ENCODE results near the gene ZNRD2. TPM values are rescaled to one million over a fixed set of nuclear protein-coding genes. Genes with fewer than 3 reads are reported as not detected.

Gene ZNRD2
- total RNA-seq, 1 experiment from 2014 or later, result 66.8 TPM

DNA sequence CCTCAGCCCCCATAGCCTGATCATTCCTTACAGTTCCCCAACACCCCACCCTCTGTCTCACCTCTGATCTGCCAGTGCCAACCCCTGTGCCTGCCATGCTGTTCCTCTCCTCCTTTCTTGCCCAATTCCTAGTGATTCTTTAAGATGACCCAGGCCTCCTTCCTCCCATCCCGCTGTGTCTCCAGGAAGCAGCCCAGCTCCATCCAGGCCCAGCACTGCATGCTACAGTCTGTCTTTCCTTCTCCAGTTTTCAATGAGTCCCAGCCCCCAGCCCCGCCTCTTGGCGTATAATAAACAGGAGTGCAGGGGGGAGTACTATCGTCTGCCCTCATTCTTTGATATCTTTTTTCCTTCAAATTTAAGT lies 24.4 kb upstream of the ZNRD2 start:
- intact Hi-C loops (cut with micrococcal nuclease), result no loop called here
- no peak overlapping the region for H3K4me3 ChIP-seq (replicated peaks in 1 of 2; ENCODE audit: low read depth in 1 of 2, low read length in 2 of 2)
- CTCF ChIA-PET, result no interaction called here

More for the DNA sequence above, 24.4 kb upstream of the ZNRD2 start:
- H3K9me3 ChIP-seq (ENCODE audit: control insufficient read depth in 1 of 2, insufficient read depth in 1 of 2, low read depth in 1 of 2, low read length in 2 of 2), result no peaks in the 10 kb centered on the region
- no peaks in the 10 kb centered on the region for H3K9me2 ChIP-seq (ENCODE audit: insufficient read depth)
- H3K36me3 ChIP-seq (ENCODE audit: control insufficient read depth in 1 of 2, insufficient read depth in 2 of 2, low read length in 2 of 2), result peaks cover 5 to 15% of the 10 kb centered on the region in 2 experiments
- ATAC-seq, result no peak
- no TSS peak for BruUV-seq (replicated peaks)
- H3K27ac ChIP-seq (ENCODE audit: low read depth, low read length), result no peak overlapping the region; the same call in 1 of the 2 replicates
- ChIA-PET RAD21 (ENCODE audit: low non-redundant PET in 1 of 2, low total read pairs in 2 of 2, uncharacterized antibody in 2 of 2, unreplicated experiment in 2 of 2) (interaction anchor here in 1 of 2 experiments (1.5 kb wide), 1 partner anchor 24 kb away, joined by 4 read pairs; the partner anchor contains the start of gene ZNRD2), POLR2A (no interaction called here)
- no peaks in the 10 kb centered on the region for H3K27me3 ChIP-seq (ENCODE audit: insufficient read depth, low read length)
- H3K4me2 ChIP-seq (ENCODE audit: low read length), result peak overlapping the region; percentile 64
- H2AFZ ChIP-seq (ENCODE audit: low read depth, low read length, poor library complexity, severe bottlenecking), result no peak overlapping the region
- no peaks in the 10 kb centered on the region for H4K20me1 ChIP-seq (ENCODE audit: insufficient read depth)
- H3K9ac ChIP-seq (ENCODE audit: low read length), result no peak overlapping the region
- DNase-seq (ENCODE audit: low read depth, low spot score), result no peak
- H3K4me1 ChIP-seq (ENCODE audit: control insufficient read depth in 1 of 2, insufficient read depth in 2 of 2, low read length in 2 of 2), result peaks cover 18 to 27% of the 10 kb centered on the region in 2 experiments
- TF ChIP-seq, protein P1, sequence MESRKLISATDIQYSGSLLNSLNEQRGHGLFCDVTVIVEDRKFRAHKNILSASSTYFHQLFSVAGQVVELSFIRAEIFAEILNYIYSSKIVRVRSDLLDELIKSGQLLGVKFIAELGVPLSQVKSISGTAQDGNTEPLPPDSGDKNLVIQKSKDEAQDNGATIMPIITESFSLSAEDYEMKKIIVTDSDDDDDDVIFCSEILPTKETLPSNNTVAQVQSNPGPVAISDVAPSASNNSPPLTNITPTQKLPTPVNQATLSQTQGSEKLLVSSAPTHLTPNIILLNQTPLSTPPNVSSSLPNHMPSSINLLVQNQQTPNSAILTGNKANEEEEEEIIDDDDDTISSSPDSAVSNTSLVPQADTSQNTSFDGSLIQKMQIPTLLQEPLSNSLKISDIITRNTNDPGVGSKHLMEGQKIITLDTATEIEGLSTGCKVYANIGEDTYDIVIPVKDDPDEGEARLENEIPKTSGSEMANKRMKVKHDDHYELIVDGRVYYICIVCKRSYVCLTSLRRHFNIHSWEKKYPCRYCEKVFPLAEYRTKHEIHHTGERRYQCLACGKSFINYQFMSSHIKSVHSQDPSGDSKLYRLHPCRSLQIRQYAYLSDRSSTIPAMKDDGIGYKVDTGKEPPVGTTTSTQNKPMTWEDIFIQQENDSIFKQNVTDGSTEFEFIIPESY (IDR thresholded peaks at IDR 0.05; ENCODE audit: extremely low read depth, insufficient replicate concordance, low read length), result no peak
- no peak for TF ChIP-seq YY1 (IDR thresholded peaks at IDR 0.05; ENCODE audit: extremely low read depth, insufficient replicate concordance, low read depth, low read length)
- TF ChIP-seq, protein P2, sequence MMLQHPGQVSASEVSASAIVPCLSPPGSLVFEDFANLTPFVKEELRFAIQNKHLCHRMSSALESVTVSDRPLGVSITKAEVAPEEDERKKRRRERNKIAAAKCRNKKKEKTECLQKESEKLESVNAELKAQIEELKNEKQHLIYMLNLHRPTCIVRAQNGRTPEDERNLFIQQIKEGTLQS (IDR thresholded peaks at IDR 0.05), result no peak
- no peak for TF ChIP-seq REST (IDR thresholded peaks at IDR 0.05; ENCODE audit: low read depth)
- TF ChIP-seq SRF (IDR thresholded peaks at IDR 0.05; ENCODE audit: low read depth), result no peak
- TF ChIP-seq POLR2A (IDR thresholded peaks at IDR 0.05; ENCODE audit: borderline replicate concordance, extremely low read depth, insufficient read depth, insufficient read length), result no peak
- TF ChIP-seq ZFX (IDR thresholded peaks at IDR 0.05), result no peak
- TF ChIP-seq, protein P3, sequence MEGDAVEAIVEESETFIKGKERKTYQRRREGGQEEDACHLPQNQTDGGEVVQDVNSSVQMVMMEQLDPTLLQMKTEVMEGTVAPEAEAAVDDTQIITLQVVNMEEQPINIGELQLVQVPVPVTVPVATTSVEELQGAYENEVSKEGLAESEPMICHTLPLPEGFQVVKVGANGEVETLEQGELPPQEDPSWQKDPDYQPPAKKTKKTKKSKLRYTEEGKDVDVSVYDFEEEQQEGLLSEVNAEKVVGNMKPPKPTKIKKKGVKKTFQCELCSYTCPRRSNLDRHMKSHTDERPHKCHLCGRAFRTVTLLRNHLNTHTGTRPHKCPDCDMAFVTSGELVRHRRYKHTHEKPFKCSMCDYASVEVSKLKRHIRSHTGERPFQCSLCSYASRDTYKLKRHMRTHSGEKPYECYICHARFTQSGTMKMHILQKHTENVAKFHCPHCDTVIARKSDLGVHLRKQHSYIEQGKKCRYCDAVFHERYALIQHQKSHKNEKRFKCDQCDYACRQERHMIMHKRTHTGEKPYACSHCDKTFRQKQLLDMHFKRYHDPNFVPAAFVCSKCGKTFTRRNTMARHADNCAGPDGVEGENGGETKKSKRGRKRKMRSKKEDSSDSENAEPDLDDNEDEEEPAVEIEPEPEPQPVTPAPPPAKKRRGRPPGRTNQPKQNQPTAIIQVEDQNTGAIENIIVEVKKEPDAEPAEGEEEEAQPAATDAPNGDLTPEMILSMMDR (IDR thresholded peaks at IDR 0.05 in 2 of 3, conservative IDR thresholded peaks at IDR 0.05 in 1 of 3; ENCODE audit: borderline replicate concordance in 1 of 3, insufficient read depth in 1 of 3, low read depth in 2 of 3, low read length in 2 of 3), result no peak
- TF ChIP-seq, protein P4, sequence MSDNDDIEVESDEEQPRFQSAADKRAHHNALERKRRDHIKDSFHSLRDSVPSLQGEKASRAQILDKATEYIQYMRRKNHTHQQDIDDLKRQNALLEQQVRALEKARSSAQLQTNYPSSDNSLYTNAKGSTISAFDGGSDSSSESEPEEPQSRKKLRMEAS (IDR thresholded peaks at IDR 0.05), result no peak
- no peak for TF ChIP-seq EZH2phosphoT487 (IDR thresholded peaks at IDR 0.05; ENCODE audit: borderline replicate concordance)
- no peaks in the 10 kb centered on the region for H3K79me2 ChIP-seq (ENCODE audit: insufficient read depth, low read length)
